DOHH2 (cell line): ENCODE data around the gene DNM1.

ENCODE experiments used
- H3F3A ChIP-seq: fragments of 200-600 bp; sonication (generic), shearing (Covaris generic); 2 replicates; pipeline ENCODE4 v1.6.0; 2016; ENCODE audit warnings: antibody characterized with exemption, mild to moderate bottlenecking; ENCODE audit not compliant: control insufficient read depth, insufficient read depth
- H3K27ac ChIP-seq: fragments of 200-600 bp; sonication (generic); 2 replicates; pipeline ENCODE4 v1.5.1; 2014; ENCODE audit warnings: low read depth, mild to moderate bottlenecking, low read length, moderate library complexity
- H3K27me3 ChIP-seq: fragments of 200-600 bp; sonication (generic); 2 replicates; pipeline ENCODE4 v1.6.1; 2014; ENCODE audit warnings: mild to moderate bottlenecking, low read length, mixed read lengths; ENCODE audit not compliant: control insufficient read depth
- H3K36me3 ChIP-seq: fragments of 200-600 bp; sonication (generic); 2 replicates; pipeline ENCODE4 v1.6.1; 2014; ENCODE audit warnings: mild to moderate bottlenecking, low read length, moderate library complexity, mixed read lengths; ENCODE audit not compliant: control insufficient read depth
- H3K4me1 ChIP-seq: fragments of 200-600 bp; sonication (generic); 2 replicates; pipeline ENCODE4 v1.6.1; 2014; ENCODE audit warnings: mild to moderate bottlenecking, low read length, mixed read lengths; ENCODE audit not compliant: control insufficient read depth
- H3K4me2 ChIP-seq: fragments of 200-600 bp; sonication (generic); 2 replicates; pipeline ENCODE4 v1.6.0; 2014; ENCODE audit warnings: mild to moderate bottlenecking, low read length, moderate library complexity
- H3K4me3 ChIP-seq: fragments of 200-600 bp; sonication (generic); 2 replicates; pipeline ENCODE4 v1.5.1; 2014; ENCODE audit warnings: mild to moderate bottlenecking, low read length, mixed read lengths
- H3K79me2 ChIP-seq: fragments of 200-600 bp; sonication (generic); 2 replicates; pipeline ENCODE4 v1.6.1; 2014; ENCODE audit warnings: mild to moderate bottlenecking, low read length, mixed read lengths; ENCODE audit not compliant: control insufficient read depth
- H3K9me2 ChIP-seq: fragments of 200-600 bp; sonication (generic); replicated peaks from 2 replicates; pipeline ENCODE4 v1.6.1; 2014; ENCODE audit warnings: mild to moderate bottlenecking, low read length, mixed read lengths; ENCODE audit not compliant: control insufficient read depth
- H3K9me3 ChIP-seq: fragments of 200-600 bp; sonication (generic); 2 replicates; pipeline ENCODE4 v1.6.1; 2014; ENCODE audit warnings: antibody characterized with exemption, low read length, mixed read lengths; ENCODE audit not compliant: control insufficient read depth, insufficient read depth
- H4K20me1 ChIP-seq: fragments of 200-600 bp; sonication (generic); 2 replicates; pipeline ENCODE4 v1.6.0; 2014; ENCODE audit warnings: low read depth, mild to moderate bottlenecking, antibody characterized with exemption, low read length, moderate library complexity; ENCODE audit not compliant: control insufficient read depth, insufficient read depth
- EZH2phosphoT487 ChIP-seq: fragments of 200-600 bp; sonication (generic); IDR thresholded peaks from 2 replicates; pipeline ENCODE4 v1.6.1; 2017; ENCODE audit warnings: borderline replicate concordance, mild to moderate bottlenecking, antibody characterized with exemption, low read length, moderate library complexity, mixed read lengths
- TF ChIP-seq, protein P1 (sequence below): fragments of 200-600 bp; sonication (generic); IDR thresholded peaks from one replicate; pipeline ENCODE4 v1.5.1; 2014; ENCODE audit warnings: antibody characterized with exemption, mild to moderate bottlenecking, low read depth, low read length; ENCODE audit not compliant: poor library complexity, severe bottlenecking

The DNM1 gene

DNA sequence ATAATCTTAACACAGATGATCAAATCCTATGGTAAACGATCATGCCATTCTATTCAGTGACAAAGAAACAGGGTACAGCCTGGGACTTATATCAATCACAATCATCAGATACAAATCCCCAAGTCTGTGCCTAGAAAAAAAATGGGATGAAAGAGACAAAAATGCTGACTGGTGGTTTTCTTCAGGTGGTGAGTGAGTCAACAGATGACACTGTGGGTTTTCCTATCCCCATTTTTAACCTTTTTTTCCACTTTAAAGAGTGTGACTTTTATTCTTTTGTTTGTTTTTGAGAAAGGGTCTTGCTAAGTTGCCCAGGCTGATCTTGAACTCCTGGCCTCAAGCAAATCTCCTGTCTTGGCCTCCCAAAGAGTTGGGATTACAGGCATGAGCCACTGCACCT is 15.0 kb upstream of the DNM1 start:
- no peaks in the 10 kb centered on the region; the same call in 1 of the 2 replicates for H3F3A ChIP-seq
- H3K4me2 ChIP-seq, result no peak overlapping the region
- H3K36me3 ChIP-seq, result peaks cover 45% of the 10 kb centered on the region
- no peak for TF ChIP-seq EZH2phosphoT487
- TF ChIP-seq, protein P1, sequence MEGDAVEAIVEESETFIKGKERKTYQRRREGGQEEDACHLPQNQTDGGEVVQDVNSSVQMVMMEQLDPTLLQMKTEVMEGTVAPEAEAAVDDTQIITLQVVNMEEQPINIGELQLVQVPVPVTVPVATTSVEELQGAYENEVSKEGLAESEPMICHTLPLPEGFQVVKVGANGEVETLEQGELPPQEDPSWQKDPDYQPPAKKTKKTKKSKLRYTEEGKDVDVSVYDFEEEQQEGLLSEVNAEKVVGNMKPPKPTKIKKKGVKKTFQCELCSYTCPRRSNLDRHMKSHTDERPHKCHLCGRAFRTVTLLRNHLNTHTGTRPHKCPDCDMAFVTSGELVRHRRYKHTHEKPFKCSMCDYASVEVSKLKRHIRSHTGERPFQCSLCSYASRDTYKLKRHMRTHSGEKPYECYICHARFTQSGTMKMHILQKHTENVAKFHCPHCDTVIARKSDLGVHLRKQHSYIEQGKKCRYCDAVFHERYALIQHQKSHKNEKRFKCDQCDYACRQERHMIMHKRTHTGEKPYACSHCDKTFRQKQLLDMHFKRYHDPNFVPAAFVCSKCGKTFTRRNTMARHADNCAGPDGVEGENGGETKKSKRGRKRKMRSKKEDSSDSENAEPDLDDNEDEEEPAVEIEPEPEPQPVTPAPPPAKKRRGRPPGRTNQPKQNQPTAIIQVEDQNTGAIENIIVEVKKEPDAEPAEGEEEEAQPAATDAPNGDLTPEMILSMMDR, result no peak
- no peak overlapping the region for H3K4me3 ChIP-seq
- H4K20me1 ChIP-seq, result no peaks in the 10 kb centered on the region
- H3K27ac ChIP-seq, result no peak overlapping the region
- no peaks in the 10 kb centered on the region for H3K9me2 ChIP-seq
- peaks cover 10% of the 10 kb centered on the region for H3K4me1 ChIP-seq
- no peaks in the 10 kb centered on the region for H3K27me3 ChIP-seq
- no peaks in the 10 kb centered on the region for H3K9me3 ChIP-seq
- peaks cover 17% of the 10 kb centered on the region for H3K79me2 ChIP-seq

DNA sequence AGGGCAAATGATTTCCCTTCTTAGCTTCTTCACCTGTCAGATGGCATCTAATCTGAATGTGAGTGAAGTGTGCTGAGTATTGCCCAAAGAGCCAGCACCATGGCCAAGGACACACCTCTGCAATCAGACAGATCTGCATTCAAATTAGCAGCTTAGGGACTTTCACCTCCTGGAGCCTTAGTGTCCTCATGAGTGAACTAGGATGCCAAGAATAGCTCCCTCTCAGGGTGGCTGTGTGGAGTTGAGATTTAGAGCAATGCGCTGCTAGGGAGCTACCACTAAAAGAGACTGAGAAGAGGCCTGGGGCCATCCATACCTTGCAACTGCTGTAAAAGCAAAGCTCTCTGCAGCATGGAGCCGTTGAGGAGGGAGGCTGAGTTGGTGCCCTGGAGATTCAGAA is 13.2 kb upstream of the DNM1 start:
- peak overlapping the region; percentile 86 for H3K4me3 ChIP-seq

GRCh38 chr9:128190516-128191405 is 12.4 kb upstream of the DNM1 start:
- no peaks in the 10 kb centered on the region for H3K9me3 ChIP-seq
- peaks cover 17% of the 10 kb centered on the region for H3K79me2 ChIP-seq
- H3F3A ChIP-seq, result peaks cover 3% of the 10 kb centered on the region
- H3K4me2 ChIP-seq, result peak overlapping the region; percentile 94
- no peaks in the 10 kb centered on the region for H3K27me3 ChIP-seq
- H3K4me1 ChIP-seq, result peaks cover 10% of the 10 kb centered on the region
- H3K27ac ChIP-seq, result peak overlapping the region; percentile 51
- no peaks in the 10 kb centered on the region for H3K9me2 ChIP-seq
- H4K20me1 ChIP-seq, result no peaks in the 10 kb centered on the region
- peaks cover 27% of the 10 kb centered on the region for H3K36me3 ChIP-seq
- no peak for TF ChIP-seq EZH2phosphoT487
- TF ChIP-seq, protein P1, result no peak
- peak overlapping the region; percentile 86 for H3K4me3 ChIP-seq

More for the DNA sequence above, 13.2 kb upstream of the DNM1 start:
- peaks cover 10% of the 10 kb centered on the region for H3K4me1 ChIP-seq
- no peaks in the 10 kb centered on the region for H3K9me2 ChIP-seq
- H3K36me3 ChIP-seq, result peaks cover 35% of the 10 kb centered on the region
- peak overlapping the region; percentile 94 for H3K4me2 ChIP-seq
- H3K9me3 ChIP-seq, result no peaks in the 10 kb centered on the region
- H4K20me1 ChIP-seq, result no peaks in the 10 kb centered on the region
- no peaks in the 10 kb centered on the region for H3K27me3 ChIP-seq
- no peak overlapping the region for H3K27ac ChIP-seq
- TF ChIP-seq, protein P1, result no peak
- no peak for TF ChIP-seq EZH2phosphoT487
- H3K79me2 ChIP-seq, result peaks cover 17% of the 10 kb centered on the region
- peaks cover 3% of the 10 kb centered on the region for H3F3A ChIP-seq
